Loucy (cell line): ENCODE results near the gene MAP3K15.

Source experiments
- H2AFZ ChIP-seq: fragments of 200-600 bp; sonication (generic); 2 replicates; pipeline ENCODE4 v1.6.0; 2016; ENCODE audit warnings: antibody characterized with exemption, mild to moderate bottlenecking, low read length, moderate library complexity
- H3F3A ChIP-seq: fragments of 200-600 bp; 2 replicates; pipeline ENCODE4 v1.6.0; 2016; ENCODE audit warnings: antibody characterized with exemption, low read depth, mild to moderate bottlenecking
- H3K27me3 ChIP-seq: fragments of 200-600 bp; sonication (generic); 2 replicates; pipeline ENCODE4 v1.6.1; 2014; ENCODE audit warnings: low read length, mild to moderate bottlenecking; ENCODE audit not compliant: insufficient read depth, poor library complexity, severe bottlenecking
- H3K36me3 ChIP-seq: fragments of 200-600 bp; sonication (generic); 2 replicates; pipeline ENCODE4 v1.6.1; 2016; ENCODE audit warnings: low read length; ENCODE audit not compliant: insufficient read depth
- H3K4me1 ChIP-seq: fragments of 200-600 bp; sonication (generic); 2 replicates; pipeline ENCODE4 v1.5.1; 2014; ENCODE audit warnings: low read length, mild to moderate bottlenecking; ENCODE audit not compliant: insufficient read depth, poor library complexity, severe bottlenecking
- H3K4me2 ChIP-seq: fragments of 200-600 bp; sonication (generic); 2 replicates; pipeline ENCODE4 v1.6.0; 2014; ENCODE audit warnings: antibody characterized with exemption, low read length, low read depth, mild to moderate bottlenecking; ENCODE audit not compliant: poor library complexity, severe bottlenecking
- H3K4me3 ChIP-seq: fragments of 200-600 bp; sonication (generic); 2 replicates; pipeline ENCODE4 v1.5.1; 2014; ENCODE audit warnings: low read length, mild to moderate bottlenecking, mixed read lengths; ENCODE audit not compliant: poor library complexity, severe bottlenecking
- H3K79me2 ChIP-seq: fragments of 200-600 bp; sonication (generic); 2 replicates; pipeline ENCODE4 v1.6.1; 2014; ENCODE audit warnings: low read length; ENCODE audit not compliant: insufficient read depth
- H3K9ac ChIP-seq: fragments of 200-600 bp; sonication (generic); 2 replicates; pipeline ENCODE4 v1.6.0; 2014; ENCODE audit warnings: mild to moderate bottlenecking, low read depth, low read length, moderate library complexity; ENCODE audit not compliant: poor library complexity, severe bottlenecking
- H3K9me2 ChIP-seq: fragments of 200-600 bp; sonication (generic); replicated peaks from 2 replicates; pipeline ENCODE4 v1.6.1; 2016; ENCODE audit warnings: low read depth, low read length, mixed read lengths
- H3K9me3 ChIP-seq: fragments of 200-600 bp; sonication (generic); 2 replicates; pipeline ENCODE4 v1.6.1; 2014; ENCODE audit warnings: mild to moderate bottlenecking, antibody characterized with exemption, low read length, low read depth; ENCODE audit not compliant: insufficient read depth
- H4K20me1 ChIP-seq: fragments of 200-600 bp; sonication (generic); 2 replicates; pipeline ENCODE4 v1.6.0; 2014; ENCODE audit warnings: antibody characterized with exemption, low read length, mild to moderate bottlenecking; ENCODE audit not compliant: insufficient read depth, poor library complexity, severe bottlenecking
- CTCF ChIP-seq: fragments of 200-600 bp; sonication (generic); conservative IDR thresholded peaks from 2 replicates; pipeline ENCODE4 v1.5.1; 2014; ENCODE audit warnings: mild to moderate bottlenecking, antibody characterized with exemption, low read length
- EZH2phosphoT487 ChIP-seq: fragments of 200-600 bp; IDR thresholded peaks from 2 replicates; pipeline ENCODE4 v1.6.1; 2018; ENCODE audit warnings: antibody characterized with exemption, mild to moderate bottlenecking, moderate library complexity, borderline replicate concordance

MAP3K15 gene

GRCh38 chrX:19347916-19348315, 167.4 kb downstream of the MAP3K15 start:
- Histone ChIP-seq H3K9me3 (no peaks in the 10 kb centered on the region), H3K9me2 (no peaks in the 10 kb centered on the region), H2AFZ (no peak overlapping the region), H3K4me2 (peak overlapping the region; percentile 37), H3F3A (peaks cover 5% of the 10 kb centered on the region; the same call in 1 of the 2 replicates), H4K20me1 (peaks cover 16% of the 10 kb centered on the region), H3K9ac (no peak overlapping the region), H3K4me1 (peaks cover 26% of the 10 kb centered on the region), H3K36me3 (peaks cover 13% of the 10 kb centered on the region; the same call in 1 of the 2 replicates), H3K79me2 (peaks cover 48% of the 10 kb centered on the region), H3K4me3 (no peak overlapping the region), H3K27me3 (no peaks in the 10 kb centered on the region)
- TF ChIP-seq CTCF (no peak), EZH2phosphoT487 (no peak)

- no peaks in the 10 kb centered on the region for H3F3A ChIP-seq
- H3K4me1 ChIP-seq, result peaks cover 10% of the 10 kb centered on the region
- no peaks in the 10 kb centered on the region for H3K36me3 ChIP-seq
- no peak overlapping the region for H2AFZ ChIP-seq
- H3K4me2 ChIP-seq, result peak overlapping the region; percentile 88
- H3K79me2 ChIP-seq, result peaks cover 45% of the 10 kb centered on the region
- TF ChIP-seq EZH2phosphoT487, result no peak
- TF ChIP-seq CTCF, result no peak
- H3K27me3 ChIP-seq, result no peaks in the 10 kb centered on the region
- no peaks in the 10 kb centered on the region for H3K9me3 ChIP-seq
- peaks cover 13% of the 10 kb centered on the region for H4K20me1 ChIP-seq
- H3K4me3 ChIP-seq, result peak overlapping the region; percentile 86
- no peaks in the 10 kb centered on the region for H3K9me2 ChIP-seq
- H3K9ac ChIP-seq, result peak overlapping the region; percentile 79
These were observed 170.6 kb downstream of the MAP3K15 start for GRCh38 chrX:19344661-19345060.

GRCh38 chrX:19343535-19344408, 171.5 kb downstream of the MAP3K15 start, which contains the start of gene PDHA1:
TSS of gene PDHA1 (plus strand) at chrX:19343927. CDS start at chrX:19344038, 111 bp downstream.
- H3F3A ChIP-seq, result no peaks in the 10 kb centered on the region

More at GRCh38 chrX:19343535-19344408, 171.5 kb downstream of the MAP3K15 start, which contains the start of gene PDHA1:
- peaks cover 9% of the 10 kb centered on the region for H3K4me1 ChIP-seq
- peak within 1 kb of the TSS; percentile 90 for H2AFZ ChIP-seq
- H3K9me2 ChIP-seq, result no peaks in the 10 kb centered on the region
- TF ChIP-seq CTCF, result no peak
- TF ChIP-seq EZH2phosphoT487, result no peak
- no peaks in the 10 kb centered on the region for H3K9me3 ChIP-seq
- peaks cover 42% of the 10 kb centered on the region for H3K79me2 ChIP-seq
- peak within 1 kb of the TSS; percentile 79 for H3K9ac ChIP-seq
- peak within 1 kb of the TSS; percentile 86 for H3K4me3 ChIP-seq
- H3K36me3 ChIP-seq, result no peaks in the 10 kb centered on the region
- H3K4me2 ChIP-seq, result peak within 1 kb of the TSS; percentile 88
- no peaks in the 10 kb centered on the region for H3K27me3 ChIP-seq
- H4K20me1 ChIP-seq, result peaks cover 13% of the 10 kb centered on the region
